AG09309 (cell line): ENCODE results near the gene MID1.

Experiments
- DNase-seq: peaks from one replicate; pipeline ENCODE4 v3.0.0-alpha.2; 2010; ENCODE audit warnings: low read depth
- H3K4me3 ChIP-seq: 2 replicates; pipeline ENCODE4 v1.5.1; 2011; ENCODE audit warnings: mild to moderate bottlenecking, low read depth, low read length, moderate library complexity; ENCODE audit not compliant: control insufficient read depth
- CTCF ChIP-seq: IDR thresholded peaks from 2 replicates; pipeline ENCODE4 v1.5.1; 2011; ENCODE audit warnings: mild to moderate bottlenecking, low read depth, low read length, inconsistent platforms; ENCODE audit not compliant: insufficient read depth, control insufficient read depth; ENCODE audit errors: missing control alignments

The MID1 gene

GRCh38 chrX:10519761-10520160, 100.6 kb downstream of the MID1 start:
- TF ChIP-seq CTCF = no peak
- DNase-seq = no peak
- no peak overlapping the region for H3K4me3 ChIP-seq

GRCh38 chrX:10519278-10519677, 101.1 kb downstream of the MID1 start:
- TF ChIP-seq CTCF = no peak
- H3K4me3 ChIP-seq = no peak overlapping the region
- no peak for DNase-seq

GRCh38 chrX:10518073-10518472, 102.3 kb downstream of the MID1 start:
- no peak overlapping the region for H3K4me3 ChIP-seq
- no peak for TF ChIP-seq CTCF

GRCh38 chrX:10516781-10517322, 103.5 kb downstream of the MID1 start:
- H3K4me3 ChIP-seq = no peak overlapping the region
- no peak for DNase-seq
- no peak for TF ChIP-seq CTCF

More at GRCh38 chrX:10518073-10518472, 102.3 kb downstream of the MID1 start:
- DNase-seq = no peak

- no peak for TF ChIP-seq CTCF
- H3K4me3 ChIP-seq = no peak overlapping the region
- no peak for DNase-seq
These were observed 105.5 kb downstream of the MID1 start for GRCh38 chrX:10514891-10515290.

GRCh38 chrX:10513974-10514373, 106.4 kb downstream of the MID1 start:
- no peak for TF ChIP-seq CTCF
- DNase-seq = no peak
- H3K4me3 ChIP-seq = no peak overlapping the region

- TF ChIP-seq CTCF = no peak
- no peak for DNase-seq
- H3K4me3 ChIP-seq = no peak overlapping the region
These were observed 107.6 kb downstream of the MID1 start for GRCh38 chrX:10512741-10513140.
